ENCODE measurements around the gene ZNF574. TPM values are rescaled to one million over a fixed set of nuclear protein-coding genes. Genes with fewer than 3 reads are reported as not detected.

The ZNF574 gene
- total and polyA plus RNA-seq, 2 donors (not counting 3 experiments of a cell fraction or from before 2014, with no cell fraction given), result 13.6 to 15.3 TPM

- POLR2A ChIA-PET, result no interaction called here
Measured at GRCh38 chr19:42074513-42075363, 1.2 kb upstream of the ZNF574 start.

GRCh38 chr19:42075364-42075615 lies 676 bp upstream of the ZNF574 start:
- Histone ChIP-seq H3K9me1 (replicated peaks; ENCODE audit: control insufficient read depth, extremely low read depth, insufficient read depth, low read length) (no peaks in the 10 kb centered on the region), H3K4me1 (ENCODE audit: control insufficient read depth, extremely low read depth, insufficient read depth, low read length) (peaks cover 16% of the 10 kb centered on the region), H3K79me2 (ENCODE audit: control insufficient read depth, insufficient read depth, low read length) (peaks cover 37% of the 10 kb centered on the region), H3K4me3 (replicated peaks in 1 of 3; ENCODE audit: insufficient read depth in 1 of 3, low read depth in 1 of 3, low read length in 3 of 3) (peak overlapping the region; percentile 47 to 79 (median 49)), H3K36me3 (ENCODE audit: control insufficient read depth in 2 of 2, extremely low read depth in 1 of 2, insufficient read depth in 2 of 2, low read length in 2 of 2) (peaks cover 3 to 19% of the 10 kb centered on the region in 2 experiments), H3K9me3 (replicated peaks; ENCODE audit: control insufficient read depth, insufficient read depth, low read length) (no peaks in the 10 kb centered on the region), H4K20me1 (replicated peaks; ENCODE audit: control insufficient read depth, extremely low read depth, insufficient read depth, low read length) (no peaks in the 10 kb centered on the region), H3K27ac (ENCODE audit: insufficient read depth, low read depth, low read length) (peak overlapping the region; percentile 85), H3K9ac (replicated peaks; ENCODE audit: extremely low read depth, insufficient read depth, low read length) (peak overlapping the region; percentile 95), H2AFZ (ENCODE audit: low read depth, low read length) (peak overlapping the region; percentile 60), H3K27me3 (ENCODE audit: control insufficient read depth in 2 of 2, insufficient read depth in 2 of 2, low read length in 2 of 2) (peaks cover 7% of the 10 kb centered on the region in 2 experiments), H3K4me2 (ENCODE audit: insufficient read depth, low read length) (peak overlapping the region; percentile 82)
- intact Hi-C loops (cut with micrococcal nuclease), result loop anchor here (1.0 kb wide), 1 partner anchor 116 kb away; the partner anchor contains the start of gene RABAC1
- TSS peak; percentile 38 for BruUV-seq (replicated peaks)
- DNase-seq (ENCODE audit: low read depth, low spot score), result no peak
- no peak for FAIRE-seq
- dilution Hi-C loops (cut with MboI; ENCODE audit: extremely low pct_ligation_motif_present, low sequenced_read_pairs), result no loop called here
- TF ChIP-seq MAX (IDR thresholded peaks at IDR 0.05; ENCODE audit: insufficient read depth, insufficient read length), result no peak
- no peak for TF ChIP-seq CTCF (IDR thresholded peaks at IDR 0.05; ENCODE audit: extremely low read depth in 1 of 2, insufficient read depth in 1 of 2, low read depth in 1 of 2, low read length in 2 of 2)
- peak; percentile 77 for TF ChIP-seq POLR2A (IDR thresholded peaks at IDR 0.05; ENCODE audit: low read depth, low read length)
- no peak for TF ChIP-seq GATA2 (IDR thresholded peaks at IDR 0.05; ENCODE audit: insufficient read depth, insufficient read length, low read depth, low read length)
- no peak for TF ChIP-seq JUN (IDR thresholded peaks at IDR 0.05; ENCODE audit: borderline replicate concordance, insufficient read depth, insufficient read length, low read depth)
- POLR2A ChIA-PET, result no interaction called here
- CTCF ChIA-PET, result no interaction called here

More at GRCh38 chr19:42074513-42075363, 1.2 kb upstream of the ZNF574 start:
- TF ChIP-seq EZH2 (IDR thresholded peaks at IDR 0.05; ENCODE audit: borderline replicate concordance, low read depth, low read length, severe bottlenecking) (no peak), MAX (IDR thresholded peaks at IDR 0.05; ENCODE audit: insufficient read depth, insufficient read length) (no peak), GATA2 (IDR thresholded peaks at IDR 0.05; ENCODE audit: insufficient read depth, insufficient read length, low read depth, low read length) (no peak)
- peak overlapping the region in 2 of 3 experiments; percentile 49 to 79 for H3K4me3 ChIP-seq (replicated peaks in 1 of 3; ENCODE audit: insufficient read depth in 1 of 3, low read depth in 1 of 3, low read length in 3 of 3)
- CTCF ChIA-PET, result no interaction called here
- peaks cover 31% of the 10 kb centered on the region for H3K79me2 ChIP-seq (ENCODE audit: control insufficient read depth, insufficient read depth, low read length)
- H4K20me1 ChIP-seq (replicated peaks; ENCODE audit: control insufficient read depth, extremely low read depth, insufficient read depth, low read length), result no peaks in the 10 kb centered on the region
- H3K36me3 ChIP-seq (ENCODE audit: control insufficient read depth in 2 of 2, extremely low read depth in 1 of 2, insufficient read depth in 2 of 2, low read length in 2 of 2), result peaks cover 0 to 14% of the 10 kb centered on the region in 2 experiments
- H2AFZ ChIP-seq (ENCODE audit: low read depth, low read length), result peak overlapping the region; percentile 60
- H3K9ac ChIP-seq (replicated peaks; ENCODE audit: extremely low read depth, insufficient read depth, low read length), result peak overlapping the region; percentile 95
- dilution Hi-C loops (cut with MboI; ENCODE audit: extremely low pct_ligation_motif_present, low sequenced_read_pairs), result no loop called here
- DNase-seq (ENCODE audit: low read depth, low spot score) (no peak), FAIRE-seq (no peak)
- no peaks in the 10 kb centered on the region for H3K9me3 ChIP-seq (replicated peaks; ENCODE audit: control insufficient read depth, insufficient read depth, low read length)
- H3K9me1 ChIP-seq (replicated peaks; ENCODE audit: control insufficient read depth, extremely low read depth, insufficient read depth, low read length), result no peaks in the 10 kb centered on the region
- H3K27me3 ChIP-seq (ENCODE audit: control insufficient read depth in 2 of 2, insufficient read depth in 2 of 2, low read length in 2 of 2), result peaks cover 10% of the 10 kb centered on the region in 2 experiments
- intact Hi-C loops (cut with micrococcal nuclease), result loop anchor here (1.0 kb wide), 1 partner anchor 115 kb away; the partner anchor contains the start of gene RABAC1
- H3K4me2 ChIP-seq (ENCODE audit: insufficient read depth, low read length), result peak overlapping the region; percentile 82
- H3K27ac ChIP-seq (ENCODE audit: insufficient read depth, low read depth, low read length), result peak overlapping the region; percentile 85
- peaks cover 16% of the 10 kb centered on the region for H3K4me1 ChIP-seq (ENCODE audit: control insufficient read depth, extremely low read depth, insufficient read depth, low read length)
- BruUV-seq (replicated peaks), result TSS peak; percentile 66

Measured in endothelial cell of umbilical vein (primary cell).